NCI-H1417 (cell line): Measurements from ENCODE around the gene NXPH4.
A peak's percentile ranks its signal among the peaks of the same experiment; 100 is the strongest.

Experiments
- DNase-seq, 3 experiments: peaks; one replicate each; lab custom pipeline; 2025; lab: John Stamatoyannopoulos, UW

The NXPH4 gene

DNA sequence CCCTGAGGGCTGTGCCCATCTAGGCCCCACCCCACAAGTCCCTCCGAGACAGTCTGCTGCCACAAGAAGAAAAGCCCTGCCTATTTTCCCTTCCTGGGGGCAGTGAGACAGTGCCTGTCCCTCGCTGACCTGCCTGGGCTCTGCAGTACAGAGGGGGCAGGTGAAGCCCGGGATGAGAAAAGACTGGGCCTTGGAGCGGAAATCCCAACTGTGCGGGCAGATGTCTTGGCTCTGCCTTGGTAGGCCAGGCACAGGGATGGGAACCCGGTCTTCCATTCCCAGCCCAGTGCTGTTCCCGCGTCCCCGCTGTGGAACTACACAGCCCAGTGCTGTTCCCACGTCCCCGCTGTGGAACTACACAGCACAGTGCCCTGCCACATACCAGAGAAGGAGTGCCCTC is 12.8 kb upstream of the NXPH4 start:
- DNase-seq, result no peak

GRCh38 chr12:57204454-57204853 is 12.1 kb upstream of the NXPH4 start:
- no peak for DNase-seq

DNA sequence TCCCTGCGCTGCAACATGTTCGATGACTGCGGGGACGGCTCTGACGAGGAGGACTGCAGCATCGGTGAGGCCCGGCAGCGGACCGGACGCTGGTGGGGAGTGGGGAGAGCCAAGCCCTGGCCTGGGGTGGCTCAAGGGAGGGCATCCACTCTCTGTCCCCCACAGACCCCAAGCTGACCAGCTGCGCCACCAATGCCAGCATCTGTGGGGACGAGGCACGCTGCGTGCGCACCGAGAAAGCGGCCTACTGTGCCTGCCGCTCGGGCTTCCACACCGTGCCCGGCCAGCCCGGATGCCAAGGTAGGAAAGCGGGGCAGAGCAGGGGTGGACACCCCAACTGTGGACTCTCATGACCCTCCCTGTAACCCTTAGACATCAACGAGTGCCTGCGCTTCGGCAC is 11.4 kb upstream of the NXPH4 start:
- DNase-seq, result no peak

GRCh38 chr12:57205931-57206330 is 10.7 kb upstream of the NXPH4 start:
- DNase-seq, result no peak

- DNase-seq, result no peak
These were observed 8.6 kb upstream of the NXPH4 start for GRCh38 chr12:57207731-57208630.

DNA sequence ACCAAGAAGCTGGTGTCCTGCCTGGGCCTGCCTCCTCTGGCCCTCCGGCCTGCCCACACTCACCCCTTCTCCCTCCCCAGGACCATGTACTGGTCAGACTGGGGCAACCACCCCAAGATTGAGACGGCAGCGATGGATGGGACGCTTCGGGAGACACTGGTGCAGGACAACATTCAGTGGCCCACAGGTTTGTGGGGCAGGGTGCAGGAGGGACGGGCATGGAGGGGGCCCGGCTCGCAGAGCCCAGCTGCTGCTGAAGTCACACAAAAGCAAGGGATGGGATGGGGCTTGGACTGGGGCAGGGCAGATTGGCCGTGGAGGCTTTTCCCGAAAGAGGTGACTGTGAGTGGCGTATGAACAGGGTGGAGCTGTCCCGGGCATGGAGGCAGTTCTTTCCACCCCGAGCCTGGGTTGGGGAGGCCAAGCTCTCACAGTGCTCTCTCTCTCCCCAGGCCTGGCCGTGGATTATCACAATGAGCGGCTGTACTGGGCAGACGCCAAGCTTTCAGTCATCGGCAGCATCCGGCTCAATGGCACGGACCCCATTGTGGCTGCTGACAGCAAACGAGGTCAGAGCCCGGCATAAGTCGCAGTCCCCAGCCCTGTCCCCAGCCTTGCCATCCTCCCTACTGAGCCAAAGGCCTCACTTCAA is 7.8 kb upstream of the NXPH4 start:
- DNase-seq, result no peak

DNA sequence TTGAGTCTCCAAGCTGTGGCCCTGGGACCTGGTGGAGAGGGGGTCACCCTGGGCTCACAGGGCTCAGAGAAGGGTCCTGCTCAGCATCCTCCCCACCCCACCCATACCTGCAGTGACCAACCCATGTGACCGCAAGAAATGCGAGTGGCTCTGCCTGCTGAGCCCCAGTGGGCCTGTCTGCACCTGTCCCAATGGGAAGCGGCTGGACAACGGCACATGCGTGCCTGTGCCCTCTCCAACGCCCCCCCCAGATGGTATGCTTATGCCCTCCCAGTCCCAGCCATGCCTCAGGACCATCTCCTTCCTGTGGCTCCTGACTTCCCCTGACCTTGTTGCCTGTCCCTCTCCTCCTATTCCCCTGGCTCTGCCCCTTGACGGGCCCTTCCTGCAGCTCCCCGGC is 6.7 kb upstream of the NXPH4 start:
- DNase-seq, result no peak

DNA sequence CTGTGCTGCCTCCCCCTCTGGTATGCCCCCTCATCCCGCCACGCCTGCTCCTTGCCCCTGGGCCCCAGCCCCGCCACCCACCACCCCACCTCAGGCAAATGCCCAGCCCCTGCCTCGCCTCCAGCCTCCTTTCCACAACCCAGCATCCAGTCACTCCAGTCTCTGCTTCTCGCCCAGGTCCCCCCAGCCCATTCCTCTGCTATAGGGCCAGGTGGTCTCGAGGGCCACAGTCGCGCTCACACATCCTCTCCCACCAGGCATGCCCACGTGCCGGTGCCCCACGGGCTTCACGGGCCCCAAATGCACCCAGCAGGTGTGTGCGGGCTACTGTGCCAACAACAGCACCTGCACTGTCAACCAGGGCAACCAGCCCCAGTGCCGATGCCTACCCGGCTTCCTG is 6.1 kb upstream of the NXPH4 start:
- no peak for DNase-seq

- no peak for DNase-seq
These were observed 5.5 kb upstream of the NXPH4 start for GRCh38 chr12:57210926-57211692.

DNA sequence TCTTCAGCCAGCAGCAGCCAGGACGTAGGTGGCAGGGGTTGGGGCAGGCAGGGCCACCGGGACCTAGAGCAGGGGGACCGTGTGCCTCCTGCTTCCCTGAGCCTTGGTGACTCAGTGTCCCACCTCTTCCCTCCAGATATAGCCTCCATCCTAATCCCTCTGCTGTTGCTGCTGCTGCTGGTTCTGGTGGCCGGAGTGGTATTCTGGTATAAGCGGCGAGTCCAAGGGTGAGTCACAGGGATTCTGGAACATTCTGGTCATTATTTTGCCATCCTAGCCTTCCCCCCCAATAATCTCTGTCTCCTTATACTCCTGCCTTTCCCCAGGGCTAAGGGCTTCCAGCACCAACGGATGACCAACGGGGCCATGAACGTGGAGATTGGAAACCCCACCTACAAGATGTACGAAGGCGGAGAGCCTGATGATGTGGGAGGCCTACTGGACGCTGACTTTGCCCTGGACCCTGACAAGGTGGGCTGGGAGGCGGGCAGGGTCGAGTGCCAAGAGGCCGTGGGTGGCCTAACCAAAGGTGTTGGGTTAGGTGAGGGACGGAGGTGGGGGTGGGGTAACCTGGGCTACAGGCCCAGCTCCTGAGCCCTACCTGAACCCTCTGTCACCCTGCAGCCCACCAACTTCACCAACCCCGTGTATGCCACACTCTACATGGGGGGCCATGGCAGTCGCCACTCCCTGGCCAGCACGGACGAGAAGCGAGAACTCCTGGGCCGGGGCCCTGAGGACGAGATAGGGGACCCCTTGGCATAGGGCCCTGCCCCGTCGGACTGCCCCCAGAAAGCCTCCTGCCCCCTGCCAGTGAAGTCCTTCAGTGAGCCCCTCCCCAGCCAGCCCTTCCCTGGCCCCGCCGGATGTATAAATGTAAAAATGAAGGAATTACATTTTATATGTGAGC is 4.5 kb upstream of the NXPH4 start:
- DNase-seq, result no peak

- no peak for DNase-seq
These were observed 3.9 kb upstream of the NXPH4 start for GRCh38 chr12:57212701-57213057.

- peak; percentile 81 to 91 (median 90) for DNase-seq
These were observed 3.4 kb upstream of the NXPH4 start for GRCh38 chr12:57213058-57213715.

- DNase-seq, result peak in 1 of 3 experiments; percentile 61
These were observed 2.7 kb upstream of the NXPH4 start for GRCh38 chr12:57213763-57214397.

- DNase-seq, result peak; percentile 74 to 86 (median 75)
These were observed 2.2 kb upstream of the NXPH4 start for GRCh38 chr12:57214398-57214781.

- no peak for DNase-seq
These were observed 1.5 kb upstream of the NXPH4 start for GRCh38 chr12:57215065-57215464.

- peak in 2 of 3 experiments; percentile 48 to 49 for DNase-seq
These were observed 953 bp upstream of the NXPH4 start for GRCh38 chr12:57215668-57216013.

DNA sequence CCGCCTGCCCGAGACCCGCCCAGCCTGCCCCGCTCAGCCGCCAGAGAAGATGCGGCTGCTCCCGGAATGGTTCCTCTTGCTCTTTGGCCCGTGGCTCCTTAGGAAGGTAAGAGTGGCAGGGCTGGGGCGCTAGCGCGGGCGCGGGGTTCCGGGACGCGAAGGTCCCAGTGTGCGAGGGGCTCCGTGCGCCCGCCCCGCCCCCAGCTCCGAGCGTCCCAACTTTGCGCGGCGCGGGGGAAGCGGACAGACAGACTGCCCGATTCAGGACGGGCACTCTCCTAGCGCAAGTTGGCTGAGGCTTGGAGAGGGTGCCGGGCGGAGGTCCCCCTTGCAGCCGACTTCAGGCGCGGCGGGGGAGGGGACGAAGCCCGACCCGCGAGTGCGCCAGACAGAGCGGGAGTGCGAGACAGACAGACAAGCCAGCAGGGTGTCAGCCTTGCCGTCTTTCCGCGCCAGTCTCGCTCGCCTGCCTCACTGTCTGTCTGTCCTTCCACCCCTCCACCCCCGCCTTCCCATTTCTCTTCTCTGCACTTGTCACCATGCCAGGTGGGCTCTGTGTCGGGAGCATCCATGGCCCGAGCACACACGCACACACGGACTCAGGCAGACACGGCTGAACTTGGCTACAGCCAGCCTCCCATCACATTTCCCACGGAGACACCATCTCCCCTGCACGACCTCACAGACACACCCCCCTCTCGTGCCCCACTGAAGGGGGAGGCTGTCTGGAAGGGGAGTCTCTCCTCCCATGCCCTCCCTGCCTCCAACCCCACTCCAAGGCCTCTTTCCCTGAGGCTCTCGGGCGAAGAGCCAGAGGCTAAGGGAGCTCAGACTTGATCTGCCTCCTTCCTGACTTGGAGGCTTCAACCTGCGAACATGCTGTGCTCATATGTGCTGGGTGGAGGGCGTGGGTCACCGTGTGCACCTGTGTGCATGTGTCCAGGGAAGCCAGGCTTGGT is 606 bp downstream of the NXPH4 start:
- peak in 2 of 3 experiments; percentile 64 to 65 for DNase-seq

DNA sequence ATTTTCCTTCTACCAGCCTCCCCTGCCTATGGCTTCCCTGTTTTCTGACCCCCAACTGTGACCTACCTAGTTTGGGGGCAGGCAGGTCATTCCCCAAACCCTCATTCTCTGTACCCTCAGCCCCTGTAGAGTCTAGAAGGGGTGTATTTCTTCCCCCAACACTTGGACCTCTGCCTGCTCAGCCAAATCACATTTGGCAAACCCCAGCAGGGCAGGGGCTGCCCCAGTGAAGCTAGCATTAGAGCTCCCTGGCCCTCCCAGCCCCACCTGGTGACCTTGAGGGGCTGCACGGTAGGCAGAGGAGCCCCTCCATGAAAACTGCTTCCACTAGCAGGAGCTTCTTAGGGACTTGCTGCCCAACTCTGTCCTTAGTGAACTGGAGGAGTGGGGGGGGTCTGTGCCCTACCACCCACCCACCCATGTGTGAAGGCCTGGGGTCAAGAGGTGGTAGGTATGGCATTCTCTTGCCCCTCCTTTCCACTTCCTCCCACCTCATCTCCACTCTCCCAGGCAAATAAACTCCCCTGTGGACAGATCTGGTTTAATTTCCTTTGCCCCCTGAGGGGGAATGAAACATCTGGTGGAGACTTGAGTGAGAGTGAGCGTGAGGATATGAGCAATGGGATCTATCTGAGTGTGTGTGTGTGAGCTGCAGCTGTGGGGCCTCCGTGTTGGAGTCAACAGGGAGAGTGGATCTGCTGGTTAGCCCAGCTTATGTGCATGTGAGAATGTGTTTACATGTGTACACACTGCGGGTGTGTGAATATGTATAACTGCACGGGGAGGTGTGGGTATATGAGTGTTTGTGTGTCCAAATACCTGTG is 1.6 kb downstream of the NXPH4 start:
- no peak for DNase-seq
